Activated CD8-positive, alpha-beta T cell treated with anti-CD3 and anti-CD28 coated beads for 36 hours (primary cell): ENCODE measurements around the gene FDX1. TPM values are rescaled to one million over a fixed set of nuclear protein-coding genes. Genes with fewer than 3 reads are reported as not detected.
A peak's percentile ranks its signal among the peaks of the same experiment; 100 is the strongest.

Experiments used
- ATAC-seq: fragments of 200-7000 bp; cut with Tn5 transposase; one replicate; pipeline ENCODE4 v1.10.0; 2021; ENCODE audit warnings: mild to moderate bottlenecking, moderate library complexity
- CTCF ChIA-PET: fragments of 350-600 bp; sonication (Branson Sonifier 250); formaldehyde crosslinking; loops from one replicate; lab custom pipeline; 2021; ENCODE audit warnings: antibody characterized with exemption; lab: Charles Lee
- POLR2A ChIA-PET: fragments of 350-600 bp; sonication (Branson Sonifier 250); formaldehyde crosslinking; loops from one replicate; lab custom pipeline; 2021; ENCODE audit warnings: antibody characterized with exemption; lab: Charles Lee
- DNase-seq: peaks from one replicate; pipeline ENCODE4 v3.0.0-alpha.2; 2020
- H3K27ac Mint-ChIP-seq: one replicate; pipeline ENCODE4 v1.8.0; 2021; ENCODE audit warnings: mild to moderate bottlenecking, mixed read lengths
- H3K27me3 Mint-ChIP-seq: one replicate; pipeline ENCODE4 v1.8.0; 2021; ENCODE audit warnings: mixed read lengths
- H3K36me3 Mint-ChIP-seq: one replicate; pipeline ENCODE4 v1.8.0; 2021; ENCODE audit warnings: low read depth, mixed read lengths
- H3K4me1 Mint-ChIP-seq: one replicate; pipeline ENCODE4 v1.8.0; 2021; ENCODE audit warnings: low read depth, mixed read lengths
- H3K4me3 Mint-ChIP-seq: one replicate; pipeline ENCODE4 v1.8.0; 2021; ENCODE audit warnings: mild to moderate bottlenecking, moderate library complexity, mixed read lengths
- H3K9me3 Mint-ChIP-seq: one replicate; pipeline ENCODE4 v1.8.0; 2021; ENCODE audit warnings: mixed read lengths
- CTCF ChIP-seq: fragments of 200-600 bp; IDR thresholded peaks from one replicate; pipeline ENCODE4 v1.8.0; 2022; ENCODE audit warnings: antibody characterized with exemption, mild to moderate bottlenecking
- intact Hi-C: fragments of 100-400 bp; cut with micrococcal nuclease; formaldehyde crosslinking; loops from one replicate; pipeline ENCODE4 v1.10.0; 2022
- total RNA-seq, 2 experiments: library from RNA; stranded (reverse); gene quantifications; one replicate each; pipeline ENCODE4 v1.2.3, GENCODE V29; 2021

Gene FDX1
- total RNA-seq, 2 experiments from 2014 or later = 16.9 to 17.2 TPM

GRCh38 chr11:110472858-110473257 is 43.1 kb downstream of the FDX1 start:
- ChIA-PET CTCF (interaction anchor here (2.2 kb wide), 1 partner anchor 14 kb away, joined by 5 read pairs; no protein-coding TSS in a partner anchor), POLR2A (no interaction called here)
- H3K36me3 Mint-ChIP-seq = no peaks in the 10 kb centered on the region

GRCh38 chr11:110473706-110474105 is 44.0 kb downstream of the FDX1 start:
- peaks cover 2% of the 10 kb centered on the region for H3K4me1 Mint-ChIP-seq

More at GRCh38 chr11:110472858-110473257, 43.1 kb downstream of the FDX1 start:
- peaks cover 2% of the 10 kb centered on the region for H3K4me1 Mint-ChIP-seq
- no peaks in the 10 kb centered on the region for H3K27me3 Mint-ChIP-seq
- DNase-seq = no peak
- ATAC-seq = no peak
- H3K9me3 Mint-ChIP-seq = no peaks in the 10 kb centered on the region
- H3K4me3 Mint-ChIP-seq = no peak overlapping the region
- no peak overlapping the region for H3K27ac Mint-ChIP-seq
- TF ChIP-seq CTCF = no peak
- intact Hi-C loops = no loop called here

GRCh38 chr11:110474578-110474977 is 44.8 kb downstream of the FDX1 start:
- H3K4me1 Mint-ChIP-seq = peaks cover 2% of the 10 kb centered on the region
- TF ChIP-seq CTCF = no peak
- no peaks in the 10 kb centered on the region for H3K9me3 Mint-ChIP-seq
- ChIA-PET CTCF (no interaction called here), POLR2A (no interaction called here)
- DNase-seq = no peak
- no peak overlapping the region for H3K27ac Mint-ChIP-seq
- H3K27me3 Mint-ChIP-seq = no peaks in the 10 kb centered on the region
- no peak for ATAC-seq
- no peaks in the 10 kb centered on the region for H3K36me3 Mint-ChIP-seq
- H3K4me3 Mint-ChIP-seq = no peak overlapping the region
- intact Hi-C loops = no loop called here

More at GRCh38 chr11:110473706-110474105, 44.0 kb downstream of the FDX1 start:
- Mint-ChIP-seq H3K27me3 (no peaks in the 10 kb centered on the region), H3K27ac (no peak overlapping the region), H3K4me3 (no peak overlapping the region), H3K9me3 (no peaks in the 10 kb centered on the region), H3K36me3 (no peaks in the 10 kb centered on the region)
- POLR2A ChIA-PET = no interaction called here
- DNase-seq = no peak
- CTCF ChIA-PET = no interaction called here
- intact Hi-C loops = no loop called here
- no peak for ATAC-seq
- no peak for TF ChIP-seq CTCF

- no peak for DNase-seq
- Mint-ChIP-seq H3K9me3 (no peaks in the 10 kb centered on the region), H3K4me3 (no peak overlapping the region), H3K27me3 (no peaks in the 10 kb centered on the region), H3K4me1 (no peaks in the 10 kb centered on the region), H3K27ac (no peak overlapping the region), H3K36me3 (no peaks in the 10 kb centered on the region)
- ChIA-PET POLR2A (no interaction called here), CTCF (no interaction called here)
- TF ChIP-seq CTCF = no peak
- intact Hi-C loops = no loop called here
- ATAC-seq = no peak
Observed at GRCh38 chr11:110475671-110476070, 45.9 kb downstream of the FDX1 start.

- H3K9me3 Mint-ChIP-seq = peaks cover 2% of the 10 kb centered on the region
- ATAC-seq (no peak), DNase-seq (peak; percentile 9)
- TF ChIP-seq CTCF = peak; percentile 13
- H3K27ac Mint-ChIP-seq = no peak overlapping the region
- no peak overlapping the region for H3K4me3 Mint-ChIP-seq
- H3K36me3 Mint-ChIP-seq = no peaks in the 10 kb centered on the region
- no peaks in the 10 kb centered on the region for H3K4me1 Mint-ChIP-seq
- CTCF ChIA-PET = interaction anchor here (1.0 kb wide), 1 partner anchor 28 kb away, joined by 3 read pairs; no protein-coding TSS in a partner anchor
- intact Hi-C loops = no loop called here
- POLR2A ChIA-PET = no interaction called here
- H3K27me3 Mint-ChIP-seq = no peaks in the 10 kb centered on the region
Observed at GRCh38 chr11:110478410-110478809, 48.7 kb downstream of the FDX1 start.
